Chondrocyte (in vitro differentiated cells): ENCODE data around the gene FGF13. TPM values are rescaled to one million over a fixed set of nuclear protein-coding genes. Genes with fewer than 3 reads are reported as not detected.

Experiments used
- DNase-seq: peaks from one replicate; pipeline ENCODE4 v3.0.0; 2021; ENCODE audit warnings: mixed read lengths, low spot score
- H3K27ac Mint-ChIP-seq: one replicate; pipeline ENCODE4 v1.8.0; 2021; ENCODE audit warnings: mild to moderate bottlenecking, moderate library complexity, mixed read lengths; ENCODE audit not compliant: unreplicated experiment
- H3K27me3 Mint-ChIP-seq: 2 replicates; pipeline ENCODE4 v1.8.0; 2021; ENCODE audit warnings: low read depth, mixed read lengths
- H3K36me3 Mint-ChIP-seq: 2 replicates; pipeline ENCODE4 v1.8.0; 2021; ENCODE audit warnings: low read depth, mixed read lengths
- H3K4me1 Mint-ChIP-seq: 2 replicates; pipeline ENCODE4 v1.8.0; 2021; ENCODE audit warnings: low read depth, mild to moderate bottlenecking, mixed read lengths
- H3K4me3 Mint-ChIP-seq: one replicate; pipeline ENCODE4 v1.8.0; 2021; ENCODE audit warnings: mild to moderate bottlenecking, moderate library complexity, mixed read lengths; ENCODE audit not compliant: unreplicated experiment
- H3K9me3 Mint-ChIP-seq: 2 replicates; pipeline ENCODE4 v1.8.0; 2021; ENCODE audit warnings: low read depth, mixed read lengths
- microRNA-seq: library from miRNA; unstranded; fragments of <30 nt; microRNA quantifications from one replicate; pipeline ENCODE4 v1.2.0, GENCODE V29; 2020; ENCODE audit warnings: borderline number of aligned reads
- total RNA-seq: library from RNA; stranded (reverse); gene quantifications from 3 replicates; pipeline ENCODE4 v1.2.1, GENCODE V29; 2021
- TF ChIP-seq, protein P1 (sequence below): fragments of 200-600 bp; sonication (generic); IDR thresholded peaks from 2 replicates; pipeline ENCODE4 v1.5.0; 2021; ENCODE audit warnings: antibody characterized with exemption, mild to moderate bottlenecking, moderate library complexity

FGF13 gene
- total RNA-seq, 1 donor from 2014 or later, result not detected

DNA sequence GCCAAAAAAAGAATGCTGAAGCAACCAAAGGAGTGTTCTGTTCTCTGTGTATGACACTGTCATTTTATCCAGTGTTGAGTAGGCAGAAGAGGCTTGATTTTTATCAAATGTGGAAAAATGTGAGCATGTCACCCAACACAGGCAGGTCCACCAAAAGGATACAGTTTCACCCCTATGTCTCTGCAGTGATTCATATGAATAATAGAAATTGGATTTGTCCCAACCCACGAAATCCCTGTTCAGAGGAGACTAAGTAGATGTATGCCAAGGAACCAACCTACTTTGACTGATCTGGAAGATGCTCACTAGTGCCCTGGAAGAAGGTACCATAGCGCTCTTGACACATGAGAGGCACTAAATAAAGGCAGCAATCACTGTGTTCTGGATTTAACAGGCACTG, 72.5 kb downstream of the FGF13 start:
- Mint-ChIP-seq H3K27ac (no peak overlapping the region), H3K9me3 (peaks cover 7% of the 10 kb centered on the region), H3K4me3 (no peak overlapping the region), H3K27me3 (no peaks in the 10 kb centered on the region), H3K36me3 (no peaks in the 10 kb centered on the region), H3K4me1 (no peaks in the 10 kb centered on the region)
- DNase-seq, result no peak
- TF ChIP-seq, protein P1, sequence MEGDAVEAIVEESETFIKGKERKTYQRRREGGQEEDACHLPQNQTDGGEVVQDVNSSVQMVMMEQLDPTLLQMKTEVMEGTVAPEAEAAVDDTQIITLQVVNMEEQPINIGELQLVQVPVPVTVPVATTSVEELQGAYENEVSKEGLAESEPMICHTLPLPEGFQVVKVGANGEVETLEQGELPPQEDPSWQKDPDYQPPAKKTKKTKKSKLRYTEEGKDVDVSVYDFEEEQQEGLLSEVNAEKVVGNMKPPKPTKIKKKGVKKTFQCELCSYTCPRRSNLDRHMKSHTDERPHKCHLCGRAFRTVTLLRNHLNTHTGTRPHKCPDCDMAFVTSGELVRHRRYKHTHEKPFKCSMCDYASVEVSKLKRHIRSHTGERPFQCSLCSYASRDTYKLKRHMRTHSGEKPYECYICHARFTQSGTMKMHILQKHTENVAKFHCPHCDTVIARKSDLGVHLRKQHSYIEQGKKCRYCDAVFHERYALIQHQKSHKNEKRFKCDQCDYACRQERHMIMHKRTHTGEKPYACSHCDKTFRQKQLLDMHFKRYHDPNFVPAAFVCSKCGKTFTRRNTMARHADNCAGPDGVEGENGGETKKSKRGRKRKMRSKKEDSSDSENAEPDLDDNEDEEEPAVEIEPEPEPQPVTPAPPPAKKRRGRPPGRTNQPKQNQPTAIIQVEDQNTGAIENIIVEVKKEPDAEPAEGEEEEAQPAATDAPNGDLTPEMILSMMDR, result no peak

Small RNA genes lying within 50 kb of the gene (microRNA-seq; reads per million reads assigned to microRNA genes)
- gene MIR504, result not detected
